ENCODE results near the gene NUTM2D. TPM values are rescaled to one million over a fixed set of nuclear protein-coding genes. Genes with fewer than 3 reads are reported as not detected.
A peak's percentile ranks its signal among the peaks of the same experiment; 100 is the strongest.
"Not testable (repeated sequence)": the region's sequence is repeated elsewhere in the genome, so short reads cannot be mapped to it uniquely, and the experiment has no call there.

NUTM2D gene
- total and polyA plus RNA-seq, 2 donors (not counting 1 experiment from before 2014, with no cell fraction given), result 1.1 to 1.3 TPM

GRCh38 chr10:87358159-87358558 is 615 bp downstream of the NUTM2D start:
- not testable (repeated sequence) for DNase-seq (ENCODE audit: low read depth in 2 of 2); H4K20me1 ChIP-seq (ENCODE audit: control insufficient read depth, extremely low read depth, insufficient read depth, low read length); H3K4me3 ChIP-seq (replicated peaks in 1 of 4; ENCODE audit: control extremely low read depth in 1 of 4, insufficient read depth in 1 of 4, low read depth in 3 of 4, low read length in 4 of 4); H3K27ac ChIP-seq (ENCODE audit: insufficient read depth, low read length); H3K9me3 ChIP-seq (ENCODE audit: control insufficient read depth, insufficient read depth, low read depth, low read length); H3K27me3 ChIP-seq (ENCODE audit: control insufficient read depth, insufficient read depth, low read length); H3K9ac ChIP-seq (ENCODE audit: insufficient read depth, low read length); H3K36me3 ChIP-seq (ENCODE audit: control insufficient read depth, insufficient read depth, low read length); H3K4me2 ChIP-seq (ENCODE audit: extremely low read depth, insufficient read depth, low read length); H3K4me1 ChIP-seq (ENCODE audit: control insufficient read depth, extremely low read depth, insufficient read depth, low read length); H3K79me2 ChIP-seq (ENCODE audit: control insufficient read depth, insufficient read depth, low read length); H2AFZ ChIP-seq (ENCODE audit: low read length)

- not testable (repeated sequence) for DNase-seq (ENCODE audit: low read depth in 2 of 2); H4K20me1 ChIP-seq (ENCODE audit: control insufficient read depth, extremely low read depth, insufficient read depth, low read length); H3K27ac ChIP-seq (ENCODE audit: insufficient read depth, low read length); H3K9ac ChIP-seq (ENCODE audit: insufficient read depth, low read length); H3K4me1 ChIP-seq (ENCODE audit: control insufficient read depth, extremely low read depth, insufficient read depth, low read length); H3K4me3 ChIP-seq (replicated peaks in 1 of 4; ENCODE audit: control extremely low read depth in 1 of 4, insufficient read depth in 1 of 4, low read depth in 3 of 4, low read length in 4 of 4); H2AFZ ChIP-seq (ENCODE audit: low read length); H3K9me3 ChIP-seq (ENCODE audit: control insufficient read depth, insufficient read depth, low read depth, low read length); H3K79me2 ChIP-seq (ENCODE audit: control insufficient read depth, insufficient read depth, low read length); H3K4me2 ChIP-seq (ENCODE audit: extremely low read depth, insufficient read depth, low read length); H3K27me3 ChIP-seq (ENCODE audit: control insufficient read depth, insufficient read depth, low read length); H3K36me3 ChIP-seq (ENCODE audit: control insufficient read depth, insufficient read depth, low read length)
Observed at GRCh38 chr10:87369514-87370112, 12.1 kb downstream of the NUTM2D start.

GRCh38 chr10:87374091-87374490 is 16.5 kb downstream of the NUTM2D start:
- not testable (repeated sequence) for H3K4me3 ChIP-seq (replicated peaks in 1 of 4; ENCODE audit: control extremely low read depth in 1 of 4, insufficient read depth in 1 of 4, low read depth in 3 of 4, low read length in 4 of 4); H3K36me3 ChIP-seq (ENCODE audit: control insufficient read depth, insufficient read depth, low read length); H3K27ac ChIP-seq (ENCODE audit: insufficient read depth, low read length); H3K4me1 ChIP-seq (ENCODE audit: control insufficient read depth, extremely low read depth, insufficient read depth, low read length); H2AFZ ChIP-seq (ENCODE audit: low read length); H3K9ac ChIP-seq (ENCODE audit: insufficient read depth, low read length); H3K4me2 ChIP-seq (ENCODE audit: extremely low read depth, insufficient read depth, low read length); H3K27me3 ChIP-seq (ENCODE audit: control insufficient read depth, insufficient read depth, low read length); H3K79me2 ChIP-seq (ENCODE audit: control insufficient read depth, insufficient read depth, low read length); H4K20me1 ChIP-seq (ENCODE audit: control insufficient read depth, extremely low read depth, insufficient read depth, low read length); H3K9me3 ChIP-seq (ENCODE audit: control insufficient read depth, insufficient read depth, low read depth, low read length)
- peak; percentile 19 to 30 for DNase-seq (ENCODE audit: low read depth in 2 of 2)

GRCh38 chr10:87379115-87379514 is 21.6 kb downstream of the NUTM2D start:
- H3K4me3 ChIP-seq (replicated peaks in 1 of 4; ENCODE audit: control extremely low read depth in 1 of 4, insufficient read depth in 1 of 4, low read depth in 3 of 4, low read length in 4 of 4); H3K9me3 ChIP-seq (ENCODE audit: control insufficient read depth, insufficient read depth, low read depth, low read length); H3K4me1 ChIP-seq (ENCODE audit: control insufficient read depth, extremely low read depth, insufficient read depth, low read length); H3K79me2 ChIP-seq (ENCODE audit: control insufficient read depth, insufficient read depth, low read length); H3K9ac ChIP-seq (ENCODE audit: insufficient read depth, low read length); H3K4me2 ChIP-seq (ENCODE audit: extremely low read depth, insufficient read depth, low read length); H3K27me3 ChIP-seq (ENCODE audit: control insufficient read depth, insufficient read depth, low read length); H3K36me3 ChIP-seq (ENCODE audit: control insufficient read depth, insufficient read depth, low read length); H2AFZ ChIP-seq (ENCODE audit: low read length); DNase-seq (ENCODE audit: low read depth in 2 of 2); H4K20me1 ChIP-seq (ENCODE audit: control insufficient read depth, extremely low read depth, insufficient read depth, low read length); H3K27ac ChIP-seq (ENCODE audit: insufficient read depth, low read length): not testable (repeated sequence)

GRCh38 chr10:87383149-87383857 is 25.8 kb downstream of the NUTM2D start:
- H3K4me1 ChIP-seq (ENCODE audit: control insufficient read depth, extremely low read depth, insufficient read depth, low read length); H4K20me1 ChIP-seq (ENCODE audit: control insufficient read depth, extremely low read depth, insufficient read depth, low read length); H3K27me3 ChIP-seq (ENCODE audit: control insufficient read depth, insufficient read depth, low read length); H3K27ac ChIP-seq (ENCODE audit: insufficient read depth, low read length); H2AFZ ChIP-seq (ENCODE audit: low read length); H3K4me3 ChIP-seq (replicated peaks in 1 of 4; ENCODE audit: control extremely low read depth in 1 of 4, insufficient read depth in 1 of 4, low read depth in 3 of 4, low read length in 4 of 4); H3K79me2 ChIP-seq (ENCODE audit: control insufficient read depth, insufficient read depth, low read length); H3K36me3 ChIP-seq (ENCODE audit: control insufficient read depth, insufficient read depth, low read length); H3K9me3 ChIP-seq (ENCODE audit: control insufficient read depth, insufficient read depth, low read depth, low read length); H3K4me2 ChIP-seq (ENCODE audit: extremely low read depth, insufficient read depth, low read length); H3K9ac ChIP-seq (ENCODE audit: insufficient read depth, low read length): not testable (repeated sequence)
- DNase-seq (ENCODE audit: low read depth in 2 of 2), result peak; percentile 6 to 38

GRCh38 chr10:87384283-87384682 is 26.7 kb downstream of the NUTM2D start:
- H3K4me2 ChIP-seq (ENCODE audit: extremely low read depth, insufficient read depth, low read length); H3K27me3 ChIP-seq (ENCODE audit: control insufficient read depth, insufficient read depth, low read length); H3K79me2 ChIP-seq (ENCODE audit: control insufficient read depth, insufficient read depth, low read length); H2AFZ ChIP-seq (ENCODE audit: low read length); DNase-seq (ENCODE audit: low read depth in 2 of 2); H3K4me1 ChIP-seq (ENCODE audit: control insufficient read depth, extremely low read depth, insufficient read depth, low read length); H3K9ac ChIP-seq (ENCODE audit: insufficient read depth, low read length); H3K36me3 ChIP-seq (ENCODE audit: control insufficient read depth, insufficient read depth, low read length); H3K9me3 ChIP-seq (ENCODE audit: control insufficient read depth, insufficient read depth, low read depth, low read length); H3K27ac ChIP-seq (ENCODE audit: insufficient read depth, low read length); H3K4me3 ChIP-seq (replicated peaks in 1 of 4; ENCODE audit: control extremely low read depth in 1 of 4, insufficient read depth in 1 of 4, low read depth in 3 of 4, low read length in 4 of 4); H4K20me1 ChIP-seq (ENCODE audit: control insufficient read depth, extremely low read depth, insufficient read depth, low read length): not testable (repeated sequence)
